ENCODE results near the gene DAD1. TPM values are rescaled to one million over a fixed set of nuclear protein-coding genes. Genes with fewer than 3 reads are reported as not detected.
"Not testable (repeated sequence)": the region's sequence is repeated elsewhere in the genome, so short reads cannot be mapped to it uniquely, and the experiment has no call there.

DAD1 gene
- polyA plus RNA-seq, 1 of the 3 experiments (the other 2 are of a cell fraction) = 406 TPM

DNA sequence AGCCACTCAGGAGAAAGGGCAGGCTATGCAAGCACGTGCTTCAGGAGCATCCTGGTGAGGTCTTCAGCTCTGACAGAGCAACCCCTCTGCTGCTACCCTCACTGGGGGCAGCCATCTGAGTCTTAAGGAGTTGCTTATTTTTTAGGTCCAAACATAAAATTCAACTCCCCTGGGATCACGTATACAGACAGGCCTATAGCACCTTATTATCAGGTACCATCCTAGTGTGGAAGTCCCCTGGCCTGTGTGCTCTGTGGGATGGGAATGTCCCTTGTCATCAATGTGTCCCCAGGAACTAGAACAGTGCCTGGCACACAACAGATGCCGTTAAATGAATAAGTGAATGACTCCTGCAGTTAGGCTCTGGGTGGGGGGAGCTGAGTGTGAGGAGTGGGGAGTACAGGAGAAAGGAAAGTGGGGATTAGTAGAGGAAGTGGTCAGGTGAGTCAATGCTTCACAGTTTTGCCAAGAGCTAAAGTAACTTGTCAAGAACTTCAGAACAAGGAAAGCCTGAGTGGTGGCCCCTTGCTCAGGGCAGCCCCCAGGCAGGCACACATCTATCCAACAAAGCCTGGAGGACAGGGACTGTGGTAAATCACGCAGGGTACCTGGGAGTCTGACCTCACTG, 33.5 kb downstream of the DAD1 start:
- Histone ChIP-seq H3K4me3 (ENCODE audit: low read depth in 2 of 2, low read length in 1 of 2) (no peak overlapping the region), H3K9me3 (no peaks in the 10 kb centered on the region), H3K27me3 (ENCODE audit: insufficient read depth) (no peaks in the 10 kb centered on the region), H3K9me2 (no peaks in the 10 kb centered on the region), H3K9ac (no peak overlapping the region), H3K79me2 (ENCODE audit: insufficient read depth) (no peaks in the 10 kb centered on the region), H3K27ac (ENCODE audit: low read depth in 2 of 2, low read length in 1 of 2) (no peak overlapping the region), H3K4me1 (ENCODE audit: control insufficient read depth in 1 of 2, insufficient read depth in 2 of 2, low read depth in 1 of 2, low read length in 1 of 2) (peaks cover 3 to 26% of the 10 kb centered on the region in 2 experiments; a peak in 3 of 4 replicates), H3K36me3 (replicated peaks in 1 of 2; ENCODE audit: control insufficient read depth in 1 of 2, insufficient read depth in 2 of 2, low read length in 1 of 2) (no peaks in the 10 kb centered on the region), H4K20me1 (ENCODE audit: insufficient read depth) (no peaks in the 10 kb centered on the region), H2AFZ (ENCODE audit: low read depth) (no peak overlapping the region), H3F3A (replicated peaks; ENCODE audit: insufficient read depth) (peaks cover 6% of the 10 kb centered on the region), H3K4me2 (no peak overlapping the region)
- CTCF ChIA-PET = interaction anchor here (0.6 to 10.3 kb wide), 30 partner anchors 9 to 632 kb away, joined by 3 to 116 read pairs (median 6); partner anchors contain the start of genes ABHD4 and OXA1L
- 80% methylated on average over 3 of the region's 4 CpGs for WGBS (ENCODE audit: low lambda C conversion rate)
- POLR2A ChIA-PET = no interaction called here
- DNase-seq = no peak
- TF ChIP-seq GABPA (IDR thresholded peaks at IDR 0.05; ENCODE audit: low read depth) (no peak), TCF12 (IDR thresholded peaks at IDR 0.05) (no peak)
- TF ChIP-seq, protein P1, sequence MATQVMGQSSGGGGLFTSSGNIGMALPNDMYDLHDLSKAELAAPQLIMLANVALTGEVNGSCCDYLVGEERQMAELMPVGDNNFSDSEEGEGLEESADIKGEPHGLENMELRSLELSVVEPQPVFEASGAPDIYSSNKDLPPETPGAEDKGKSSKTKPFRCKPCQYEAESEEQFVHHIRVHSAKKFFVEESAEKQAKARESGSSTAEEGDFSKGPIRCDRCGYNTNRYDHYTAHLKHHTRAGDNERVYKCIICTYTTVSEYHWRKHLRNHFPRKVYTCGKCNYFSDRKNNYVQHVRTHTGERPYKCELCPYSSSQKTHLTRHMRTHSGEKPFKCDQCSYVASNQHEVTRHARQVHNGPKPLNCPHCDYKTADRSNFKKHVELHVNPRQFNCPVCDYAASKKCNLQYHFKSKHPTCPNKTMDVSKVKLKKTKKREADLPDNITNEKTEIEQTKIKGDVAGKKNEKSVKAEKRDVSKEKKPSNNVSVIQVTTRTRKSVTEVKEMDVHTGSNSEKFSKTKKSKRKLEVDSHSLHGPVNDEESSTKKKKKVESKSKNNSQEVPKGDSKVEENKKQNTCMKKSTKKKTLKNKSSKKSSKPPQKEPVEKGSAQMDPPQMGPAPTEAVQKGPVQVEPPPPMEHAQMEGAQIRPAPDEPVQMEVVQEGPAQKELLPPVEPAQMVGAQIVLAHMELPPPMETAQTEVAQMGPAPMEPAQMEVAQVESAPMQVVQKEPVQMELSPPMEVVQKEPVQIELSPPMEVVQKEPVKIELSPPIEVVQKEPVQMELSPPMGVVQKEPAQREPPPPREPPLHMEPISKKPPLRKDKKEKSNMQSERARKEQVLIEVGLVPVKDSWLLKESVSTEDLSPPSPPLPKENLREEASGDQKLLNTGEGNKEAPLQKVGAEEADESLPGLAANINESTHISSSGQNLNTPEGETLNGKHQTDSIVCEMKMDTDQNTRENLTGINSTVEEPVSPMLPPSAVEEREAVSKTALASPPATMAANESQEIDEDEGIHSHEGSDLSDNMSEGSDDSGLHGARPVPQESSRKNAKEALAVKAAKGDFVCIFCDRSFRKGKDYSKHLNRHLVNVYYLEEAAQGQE (IDR thresholded peaks at IDR 0.05; ENCODE audit: low read depth, low read length) = no peak

DNA sequence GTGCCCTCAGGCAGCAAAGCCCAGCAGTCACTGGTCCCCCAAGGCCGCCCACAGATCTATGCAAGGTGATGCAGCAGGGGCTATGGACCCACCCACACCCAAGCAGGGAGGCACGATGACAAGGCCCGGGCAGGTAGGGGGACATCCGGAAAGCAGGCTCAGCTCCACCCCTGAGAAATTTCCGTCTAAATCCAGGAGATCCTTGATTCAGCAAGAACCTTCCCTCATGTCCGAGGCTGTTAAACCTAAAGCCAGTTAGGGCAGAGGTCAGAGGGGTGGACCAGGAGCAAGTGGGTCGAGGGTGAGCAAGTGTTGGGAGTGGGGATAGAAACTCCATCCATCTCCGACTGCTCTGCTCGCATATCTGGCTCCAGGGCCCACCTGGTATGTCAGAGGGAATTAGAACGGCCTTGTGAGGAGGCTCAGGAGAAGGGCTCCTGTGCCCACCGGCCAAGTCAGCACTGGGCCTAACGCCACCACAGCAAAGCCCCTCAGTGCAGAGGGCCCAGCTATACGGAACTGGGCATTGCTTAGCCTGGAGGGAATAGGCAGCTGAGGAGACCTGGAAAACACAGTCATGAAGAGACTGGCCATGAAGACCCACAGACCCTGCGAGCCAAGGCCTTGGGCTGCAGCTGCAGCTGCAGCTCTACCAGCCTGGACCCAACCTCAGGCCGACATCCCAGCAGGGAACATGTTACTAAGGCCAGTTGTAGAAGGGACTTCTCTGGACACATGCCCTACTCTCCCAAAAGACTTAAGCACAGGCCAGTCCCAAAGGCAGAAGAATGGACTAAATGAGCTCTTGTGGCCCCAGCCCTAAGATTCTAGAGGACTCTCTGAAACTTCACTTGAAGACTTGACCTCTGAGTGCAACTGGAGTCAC, 34.3 kb downstream of the DAD1 start:
- Histone ChIP-seq H3K27ac (ENCODE audit: low read depth in 2 of 2, low read length in 1 of 2) (no peak overlapping the region), H3K4me3 (ENCODE audit: low read depth in 2 of 2, low read length in 1 of 2) (no peak overlapping the region), H3K9me2 (no peaks in the 10 kb centered on the region), H3K27me3 (ENCODE audit: insufficient read depth) (no peaks in the 10 kb centered on the region), H3K4me2 (no peak overlapping the region), H3K9ac (no peak overlapping the region), H3F3A (replicated peaks; ENCODE audit: insufficient read depth) (peaks cover 12% of the 10 kb centered on the region), H2AFZ (ENCODE audit: low read depth) (no peak overlapping the region), H4K20me1 (ENCODE audit: insufficient read depth) (no peaks in the 10 kb centered on the region), H3K9me3 (no peaks in the 10 kb centered on the region), H3K36me3 (replicated peaks in 1 of 2; ENCODE audit: control insufficient read depth in 1 of 2, insufficient read depth in 2 of 2, low read length in 1 of 2) (no peaks in the 10 kb centered on the region), H3K4me1 (ENCODE audit: control insufficient read depth in 1 of 2, insufficient read depth in 2 of 2, low read depth in 1 of 2, low read length in 1 of 2) (peaks cover 3 to 33% of the 10 kb centered on the region in 2 experiments; a peak in 3 of 4 replicates), H3K79me2 (ENCODE audit: insufficient read depth) (no peaks in the 10 kb centered on the region)
- DNase-seq = no peak
- ChIA-PET POLR2A (no interaction called here), CTCF (interaction anchor here (0.6 to 10.3 kb wide), 12 partner anchors 8 to 432 kb away, joined by 3 to 116 read pairs (median 15); partner anchors contain the start of genes ABHD4 and OXA1L)
- WGBS (ENCODE audit: low lambda C conversion rate) = 88% methylated on average over 7 of the region's 15 CpGs
- TF ChIP-seq, protein P2, sequence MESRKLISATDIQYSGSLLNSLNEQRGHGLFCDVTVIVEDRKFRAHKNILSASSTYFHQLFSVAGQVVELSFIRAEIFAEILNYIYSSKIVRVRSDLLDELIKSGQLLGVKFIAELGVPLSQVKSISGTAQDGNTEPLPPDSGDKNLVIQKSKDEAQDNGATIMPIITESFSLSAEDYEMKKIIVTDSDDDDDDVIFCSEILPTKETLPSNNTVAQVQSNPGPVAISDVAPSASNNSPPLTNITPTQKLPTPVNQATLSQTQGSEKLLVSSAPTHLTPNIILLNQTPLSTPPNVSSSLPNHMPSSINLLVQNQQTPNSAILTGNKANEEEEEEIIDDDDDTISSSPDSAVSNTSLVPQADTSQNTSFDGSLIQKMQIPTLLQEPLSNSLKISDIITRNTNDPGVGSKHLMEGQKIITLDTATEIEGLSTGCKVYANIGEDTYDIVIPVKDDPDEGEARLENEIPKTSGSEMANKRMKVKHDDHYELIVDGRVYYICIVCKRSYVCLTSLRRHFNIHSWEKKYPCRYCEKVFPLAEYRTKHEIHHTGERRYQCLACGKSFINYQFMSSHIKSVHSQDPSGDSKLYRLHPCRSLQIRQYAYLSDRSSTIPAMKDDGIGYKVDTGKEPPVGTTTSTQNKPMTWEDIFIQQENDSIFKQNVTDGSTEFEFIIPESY (IDR thresholded peaks at IDR 0.05; ENCODE audit: borderline replicate concordance, low read depth) = no peak
- TF ChIP-seq MXI1 (IDR thresholded peaks at IDR 0.05; ENCODE audit: low read depth, low read length) (no peak), CHD2 (IDR thresholded peaks at IDR 0.05; ENCODE audit: low read length, partially characterized antibody) (no peak), POLR2AphosphoS5 (IDR thresholded peaks at IDR 0.05; ENCODE audit: low read depth, low read length) (no peak), JUND (IDR thresholded peaks at IDR 0.05) (no peak), GATA2 (CRISPR knock-in tag; IDR thresholded peaks at IDR 0.05) (no peak), TEAD4 (IDR thresholded peaks at IDR 0.05; ENCODE audit: borderline replicate concordance, insufficient read depth) (no peak)
- TF ChIP-seq, protein P3, sequence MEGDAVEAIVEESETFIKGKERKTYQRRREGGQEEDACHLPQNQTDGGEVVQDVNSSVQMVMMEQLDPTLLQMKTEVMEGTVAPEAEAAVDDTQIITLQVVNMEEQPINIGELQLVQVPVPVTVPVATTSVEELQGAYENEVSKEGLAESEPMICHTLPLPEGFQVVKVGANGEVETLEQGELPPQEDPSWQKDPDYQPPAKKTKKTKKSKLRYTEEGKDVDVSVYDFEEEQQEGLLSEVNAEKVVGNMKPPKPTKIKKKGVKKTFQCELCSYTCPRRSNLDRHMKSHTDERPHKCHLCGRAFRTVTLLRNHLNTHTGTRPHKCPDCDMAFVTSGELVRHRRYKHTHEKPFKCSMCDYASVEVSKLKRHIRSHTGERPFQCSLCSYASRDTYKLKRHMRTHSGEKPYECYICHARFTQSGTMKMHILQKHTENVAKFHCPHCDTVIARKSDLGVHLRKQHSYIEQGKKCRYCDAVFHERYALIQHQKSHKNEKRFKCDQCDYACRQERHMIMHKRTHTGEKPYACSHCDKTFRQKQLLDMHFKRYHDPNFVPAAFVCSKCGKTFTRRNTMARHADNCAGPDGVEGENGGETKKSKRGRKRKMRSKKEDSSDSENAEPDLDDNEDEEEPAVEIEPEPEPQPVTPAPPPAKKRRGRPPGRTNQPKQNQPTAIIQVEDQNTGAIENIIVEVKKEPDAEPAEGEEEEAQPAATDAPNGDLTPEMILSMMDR (IDR thresholded peaks at IDR 0.05) = no peak

DNA sequence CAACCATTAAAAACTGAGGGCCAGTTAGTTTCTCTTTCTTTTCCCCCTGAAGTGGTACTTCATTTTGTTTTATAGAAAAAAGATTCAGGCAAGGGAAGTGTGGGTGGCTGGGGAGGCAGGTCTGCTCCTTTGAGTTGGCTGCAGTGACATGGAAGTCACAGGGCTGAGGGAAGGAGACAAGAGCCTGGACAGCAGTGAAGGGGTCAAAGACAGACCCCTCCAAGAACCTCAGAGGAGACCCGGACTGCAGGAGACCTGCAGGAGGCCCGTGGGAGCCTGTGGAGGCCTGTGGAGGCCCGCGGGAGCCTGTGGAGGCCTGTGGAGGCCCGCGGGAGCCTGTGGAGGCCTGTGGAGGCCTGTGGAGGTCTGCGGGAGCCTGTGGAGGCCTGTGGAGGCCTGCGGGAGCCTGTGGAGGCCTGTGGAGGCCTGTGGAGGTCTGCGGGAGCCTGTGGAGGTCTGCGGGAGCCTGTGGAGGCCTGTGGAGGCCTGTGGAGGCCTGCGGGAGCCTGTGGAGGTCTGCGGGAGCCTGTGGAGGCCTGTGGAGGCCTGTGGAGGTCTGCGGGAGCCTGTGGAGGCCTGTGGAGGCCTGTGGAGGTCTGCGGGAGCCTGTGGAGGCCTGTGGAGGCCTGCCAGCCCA, 35.0 kb downstream of the DAD1 start:
- H3K9me2 ChIP-seq; H3K36me3 ChIP-seq (replicated peaks in 1 of 2; ENCODE audit: control insufficient read depth in 1 of 2, insufficient read depth in 2 of 2, low read length in 1 of 2); H3K4me3 ChIP-seq (ENCODE audit: low read depth in 2 of 2, low read length in 1 of 2); H3K4me2 ChIP-seq; POLR2A ChIA-PET; H4K20me1 ChIP-seq (ENCODE audit: insufficient read depth); H2AFZ ChIP-seq (ENCODE audit: low read depth); H3K9ac ChIP-seq; H3K9me3 ChIP-seq; H3K27ac ChIP-seq (ENCODE audit: low read depth in 2 of 2, low read length in 1 of 2); DNase-seq; H3K79me2 ChIP-seq (ENCODE audit: insufficient read depth); H3K27me3 ChIP-seq (ENCODE audit: insufficient read depth): not testable (repeated sequence)
- 91% methylated on average over 9 of the region's 14 CpGs for WGBS (ENCODE audit: low lambda C conversion rate)
- Histone ChIP-seq H3F3A (replicated peaks; ENCODE audit: insufficient read depth) (peaks cover 12% of the 10 kb centered on the region), H3K4me1 (ENCODE audit: control insufficient read depth in 1 of 2, insufficient read depth in 2 of 2, low read depth in 1 of 2, low read length in 1 of 2) (peaks cover 3 to 40% of the 10 kb centered on the region in 2 experiments; a peak in 3 of 4 replicates)
- CTCF ChIA-PET = interaction anchor here (0.6 to 10.3 kb wide), 3 partner anchors 14 to 98 kb away, joined by 3 to 116 read pairs (median 42); no protein-coding TSS in a partner anchor

Data from SK-N-SH (cell line).